Measurements from ENCODE around the gene RNASEH2B.
A peak's percentile ranks its signal among the peaks of the same experiment; 100 is the strongest.

Gene RNASEH2B

DNA sequence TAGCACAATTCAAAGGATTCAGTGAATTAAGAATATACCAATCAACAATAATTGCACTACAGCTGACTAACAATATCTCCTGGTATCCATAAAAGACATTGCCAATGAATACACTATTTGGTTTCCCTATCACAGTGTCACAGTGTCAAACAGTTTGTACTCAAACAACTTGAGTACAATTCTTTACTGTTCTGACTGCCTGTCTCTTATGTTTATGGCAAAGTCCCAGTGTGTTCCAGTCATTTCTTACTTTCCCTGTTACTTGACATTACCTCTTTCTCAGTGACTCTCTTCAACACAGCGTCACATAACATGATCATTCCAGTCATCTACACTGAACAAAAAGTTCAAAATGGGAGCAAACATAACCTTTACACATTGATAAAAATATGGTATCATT lies 21.2 kb upstream of the RNASEH2B start:
- TF ChIP-seq MYC (IDR thresholded peaks at IDR 0.05; ENCODE audit: low read depth, low read length) (no peak), POLR2A (IDR thresholded peaks at IDR 0.05; ENCODE audit: extremely low read depth, insufficient read length) (no peak)
- TF ChIP-seq, protein P1, sequence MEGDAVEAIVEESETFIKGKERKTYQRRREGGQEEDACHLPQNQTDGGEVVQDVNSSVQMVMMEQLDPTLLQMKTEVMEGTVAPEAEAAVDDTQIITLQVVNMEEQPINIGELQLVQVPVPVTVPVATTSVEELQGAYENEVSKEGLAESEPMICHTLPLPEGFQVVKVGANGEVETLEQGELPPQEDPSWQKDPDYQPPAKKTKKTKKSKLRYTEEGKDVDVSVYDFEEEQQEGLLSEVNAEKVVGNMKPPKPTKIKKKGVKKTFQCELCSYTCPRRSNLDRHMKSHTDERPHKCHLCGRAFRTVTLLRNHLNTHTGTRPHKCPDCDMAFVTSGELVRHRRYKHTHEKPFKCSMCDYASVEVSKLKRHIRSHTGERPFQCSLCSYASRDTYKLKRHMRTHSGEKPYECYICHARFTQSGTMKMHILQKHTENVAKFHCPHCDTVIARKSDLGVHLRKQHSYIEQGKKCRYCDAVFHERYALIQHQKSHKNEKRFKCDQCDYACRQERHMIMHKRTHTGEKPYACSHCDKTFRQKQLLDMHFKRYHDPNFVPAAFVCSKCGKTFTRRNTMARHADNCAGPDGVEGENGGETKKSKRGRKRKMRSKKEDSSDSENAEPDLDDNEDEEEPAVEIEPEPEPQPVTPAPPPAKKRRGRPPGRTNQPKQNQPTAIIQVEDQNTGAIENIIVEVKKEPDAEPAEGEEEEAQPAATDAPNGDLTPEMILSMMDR (IDR thresholded peaks at IDR 0.05; ENCODE audit: low read depth, low read length) = no peak
- TF ChIP-seq, protein P2, sequence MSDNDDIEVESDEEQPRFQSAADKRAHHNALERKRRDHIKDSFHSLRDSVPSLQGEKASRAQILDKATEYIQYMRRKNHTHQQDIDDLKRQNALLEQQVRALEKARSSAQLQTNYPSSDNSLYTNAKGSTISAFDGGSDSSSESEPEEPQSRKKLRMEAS (IDR thresholded peaks at IDR 0.05; ENCODE audit: low read depth, low read length) = no peak
- DNase-seq (ENCODE audit: low read depth) = no peak
- no peak overlapping the region for H3K4me3 ChIP-seq (ENCODE audit: low read depth, low read length)

DNA sequence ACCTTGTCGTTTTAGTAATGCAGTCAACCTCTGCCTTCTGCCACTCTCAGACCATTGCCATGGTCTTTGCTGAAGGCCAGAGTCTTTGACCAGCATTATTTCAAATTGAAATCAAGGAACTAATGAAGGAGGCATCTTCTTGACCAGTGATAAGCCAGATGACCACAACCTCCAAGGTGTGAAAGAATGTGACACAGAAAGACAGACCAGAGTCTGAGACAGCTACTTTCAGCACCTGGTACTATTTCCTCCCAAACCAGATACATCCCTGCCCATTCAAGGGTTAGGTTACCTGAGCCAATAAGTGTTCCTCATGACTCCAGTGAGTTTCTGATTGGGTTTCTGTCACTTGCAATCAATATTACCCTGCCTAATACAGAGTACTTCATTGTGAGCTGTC lies 20.3 kb upstream of the RNASEH2B start:
- no peak for TF ChIP-seq POLR2A (IDR thresholded peaks at IDR 0.05; ENCODE audit: extremely low read depth, insufficient read length)
- TF ChIP-seq, protein P2 (IDR thresholded peaks at IDR 0.05; ENCODE audit: low read depth, low read length) = no peak
- TF ChIP-seq, protein P1 (IDR thresholded peaks at IDR 0.05; ENCODE audit: low read depth, low read length) = no peak
- no peak for TF ChIP-seq MYC (IDR thresholded peaks at IDR 0.05; ENCODE audit: low read depth, low read length)
- no peak overlapping the region for H3K4me3 ChIP-seq (ENCODE audit: low read depth, low read length)
- DNase-seq (ENCODE audit: low read depth) = no peak

DNA sequence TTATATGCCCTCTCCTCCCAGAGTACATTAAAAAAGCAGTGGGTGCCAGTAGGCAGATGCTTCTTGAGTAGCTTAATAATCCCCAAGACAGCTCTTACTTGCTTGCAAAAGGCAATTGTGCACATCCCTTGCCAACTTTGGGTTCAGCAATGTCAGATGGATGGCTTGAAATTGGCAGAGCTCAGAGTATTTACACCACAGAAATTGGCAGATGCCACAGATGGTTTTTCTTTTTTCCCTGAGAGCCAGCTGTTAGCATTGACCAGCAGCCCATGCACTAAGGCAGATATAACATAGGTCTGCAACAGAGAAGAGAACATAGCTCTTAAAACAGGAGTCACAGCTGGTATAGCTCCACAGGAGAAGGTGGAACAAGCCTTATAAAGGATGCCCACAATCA lies 18.4 kb upstream of the RNASEH2B start:
- TF ChIP-seq, protein P1 (IDR thresholded peaks at IDR 0.05; ENCODE audit: low read depth, low read length) = no peak
- TF ChIP-seq, protein P2 (IDR thresholded peaks at IDR 0.05; ENCODE audit: low read depth, low read length) = no peak
- no peak for TF ChIP-seq MYC (IDR thresholded peaks at IDR 0.05; ENCODE audit: low read depth, low read length)
- TF ChIP-seq POLR2A (IDR thresholded peaks at IDR 0.05; ENCODE audit: extremely low read depth, insufficient read length) = no peak
- DNase-seq (ENCODE audit: low read depth) = no peak
- no peak overlapping the region for H3K4me3 ChIP-seq (ENCODE audit: low read depth, low read length)

DNA sequence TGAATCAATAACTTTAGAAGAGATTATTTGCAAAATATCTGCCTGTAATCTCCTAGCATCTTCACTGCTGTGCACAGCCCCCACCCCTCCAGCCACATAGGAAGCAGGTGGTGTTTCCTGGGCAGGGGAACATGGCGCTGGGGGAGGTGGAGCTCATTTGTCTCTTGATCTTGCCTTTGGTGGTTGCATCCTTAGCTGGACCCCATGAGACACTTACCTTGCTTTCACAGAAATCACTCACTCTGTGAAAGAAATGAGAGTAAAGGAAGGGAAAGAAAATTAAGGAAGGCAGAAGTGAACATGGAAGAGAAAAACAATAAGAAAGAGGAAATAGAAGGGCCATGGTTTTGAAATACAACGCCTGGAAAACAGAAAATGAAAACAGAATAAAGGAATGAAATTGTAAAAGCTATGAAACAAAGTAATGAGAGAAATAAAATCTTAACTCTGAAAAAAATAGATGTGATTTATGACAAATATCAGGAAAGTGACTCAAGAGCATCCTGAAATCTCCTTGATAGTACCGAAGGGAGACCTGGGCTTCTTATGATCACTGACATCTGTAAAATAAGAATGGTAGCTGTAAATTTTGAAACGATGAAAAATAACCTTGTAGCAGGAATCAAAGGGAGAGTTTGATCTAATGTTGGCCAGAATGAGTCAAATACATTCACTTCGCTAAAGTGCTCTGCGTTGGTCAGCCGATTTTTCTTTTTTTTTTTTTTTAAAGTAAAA lies 17.2 kb upstream of the RNASEH2B start:
- TF ChIP-seq, protein P1 (IDR thresholded peaks at IDR 0.05; ENCODE audit: low read depth, low read length) = no peak
- TF ChIP-seq MYC (IDR thresholded peaks at IDR 0.05; ENCODE audit: low read depth, low read length) = no peak
- TF ChIP-seq, protein P2 (IDR thresholded peaks at IDR 0.05; ENCODE audit: low read depth, low read length) = no peak
- no peak overlapping the region for H3K4me3 ChIP-seq (ENCODE audit: low read depth, low read length)
- peak; percentile 73 for DNase-seq (ENCODE audit: low read depth)

DNA sequence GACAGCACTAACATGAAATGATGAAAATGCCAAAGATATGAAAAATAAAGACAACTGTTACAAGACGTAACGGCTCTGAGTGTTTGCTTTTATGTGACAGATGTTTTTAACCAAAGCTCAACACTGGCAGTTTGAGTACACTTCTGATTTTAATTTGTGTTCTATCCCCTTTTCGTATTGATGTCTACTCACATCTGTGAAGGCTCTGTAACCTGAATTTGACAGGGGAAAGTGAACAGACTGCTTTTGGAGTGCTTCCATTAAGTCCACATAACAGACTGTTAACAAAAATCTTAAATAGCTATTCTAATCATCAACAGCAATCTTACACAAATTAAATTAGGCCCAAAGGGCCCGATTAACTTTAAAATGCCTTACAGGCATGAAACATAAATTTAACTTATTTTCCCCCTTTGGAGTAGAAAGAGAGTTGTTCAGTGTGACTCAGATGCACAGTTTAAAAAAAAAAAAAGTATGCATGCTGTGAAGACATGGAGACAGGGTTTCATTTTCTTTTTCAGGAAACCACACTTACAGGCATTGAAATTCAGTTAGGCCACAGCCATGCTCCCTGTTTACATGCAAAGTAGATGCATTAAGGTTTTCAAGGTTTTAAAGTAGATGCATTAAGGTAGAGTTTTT lies 16.3 kb upstream of the RNASEH2B start:
- DNase-seq (ENCODE audit: low read depth) = peak; percentile 87
- TF ChIP-seq MYC (IDR thresholded peaks at IDR 0.05; ENCODE audit: low read depth, low read length) = peak; percentile 78
- TF ChIP-seq, protein P2 (IDR thresholded peaks at IDR 0.05; ENCODE audit: low read depth, low read length) = peak; percentile 83
- TF ChIP-seq, protein P1 (IDR thresholded peaks at IDR 0.05; ENCODE audit: low read depth, low read length) = no peak
- H3K4me3 ChIP-seq (ENCODE audit: low read depth, low read length) = no peak overlapping the region

All from NB4 (cell line).